Central memory CD4-positive, alpha-beta T cell (primary cell): ENCODE data around the gene MYO1A.
"Not testable (repeated sequence)": the region's sequence is repeated elsewhere in the genome, so short reads cannot be mapped to it uniquely, and the experiment has no call there.

Source experiments
- DNase-seq: peaks from one replicate; pipeline ENCODE4 v3.0.0; 2022

The MYO1A gene

GRCh38 chr12:57087010-57087690 is 37.2 kb upstream of the MYO1A start:
- DNase-seq, result peak; percentile 83

GRCh38 chr12:57086493-57087009 is 36.6 kb upstream of the MYO1A start:
- peak; percentile 29 for DNase-seq

- DNase-seq, result no peak
Measured at GRCh38 chr12:57085999-57086492, 36.1 kb upstream of the MYO1A start.

GRCh38 chr12:57080855-57081254 is 30.9 kb upstream of the MYO1A start:
- no peak for DNase-seq

- DNase-seq, result no peak
Measured at GRCh38 chr12:57079821-57080220, 29.9 kb upstream of the MYO1A start.

GRCh38 chr12:57078519-57079404 is 28.8 kb upstream of the MYO1A start, which contains the start of gene NEMP1:
Gene NEMP1, minus strand, starts transcription at chr12:57078791. Its CDS starts 46 bp downstream, at chr12:57078745.
- peak; percentile 99 for DNase-seq

GRCh38 chr12:57073566-57074450 is 23.9 kb upstream of the MYO1A start:
- DNase-seq, result not testable (repeated sequence)

- DNase-seq, result no peak
Measured at GRCh38 chr12:57072661-57073060, 22.7 kb upstream of the MYO1A start.

- peak; percentile 73 for DNase-seq
Measured at GRCh38 chr12:57069523-57069922, 19.6 kb upstream of the MYO1A start.

GRCh38 chr12:57066245-57066644 is 16.3 kb upstream of the MYO1A start:
- DNase-seq, result no peak

- DNase-seq, result peak; percentile 85
Measured at GRCh38 chr12:57063991-57064685, 14.2 kb upstream of the MYO1A start.

GRCh38 chr12:57058454-57058853 is 8.5 kb upstream of the MYO1A start:
- no peak for DNase-seq

GRCh38 chr12:57057067-57057751 is 7.3 kb upstream of the MYO1A start:
- no peak for DNase-seq

GRCh38 chr12:57055824-57056223 is 5.9 kb upstream of the MYO1A start:
- DNase-seq, result no peak

GRCh38 chr12:57053901-57054300 is 4.0 kb upstream of the MYO1A start:
- not testable (repeated sequence) for DNase-seq

- not testable (repeated sequence) for DNase-seq
Measured at GRCh38 chr12:57053146-57053545, 3.2 kb upstream of the MYO1A start.

- no peak for DNase-seq
Measured at GRCh38 chr12:57051011-57051410, 1.1 kb upstream of the MYO1A start.

- DNase-seq, result no peak
Measured at GRCh38 chr12:57049119-57049446, 846 bp downstream of the MYO1A start.

GRCh38 chr12:57048423-57049118 is 1.4 kb downstream of the MYO1A start:
- DNase-seq, result no peak

GRCh38 chr12:57047981-57048380 is 1.9 kb downstream of the MYO1A start:
- DNase-seq, result no peak
